OCI-LY1 (cell line): ENCODE measurements around the gene FCRL5.

ENCODE experiments used
- H2AFZ ChIP-seq: fragments of 200-600 bp; sonication (generic), shearing (Covaris generic); 2 replicates; pipeline ENCODE4 v1.6.0; 2014; ENCODE audit warnings: antibody characterized with exemption, mild to moderate bottlenecking, low read length
- H3F3A ChIP-seq: fragments of 200-600 bp; sonication (generic), shearing (Covaris generic); 2 replicates; pipeline ENCODE4 v1.6.0; 2014; ENCODE audit warnings: mild to moderate bottlenecking, antibody characterized with exemption, low read length, moderate library complexity; ENCODE audit not compliant: insufficient read depth
- H3K27ac ChIP-seq: fragments of 200-600 bp; sonication (generic); 2 replicates; pipeline ENCODE4 v1.5.1; 2014; ENCODE audit warnings: low read length, mixed run types, mild to moderate bottlenecking, low read depth; ENCODE audit not compliant: poor library complexity, severe bottlenecking
- H3K27me3 ChIP-seq: fragments of 200-600 bp; sonication (generic); 2 replicates; pipeline ENCODE4 v1.6.0; 2014; ENCODE audit warnings: antibody characterized with exemption, mild to moderate bottlenecking, low read length, moderate library complexity; ENCODE audit not compliant: insufficient read depth
- H3K36me3 ChIP-seq: fragments of 200-600 bp; sonication (generic); 2 replicates; pipeline ENCODE4 v1.6.1; 2014; ENCODE audit warnings: mild to moderate bottlenecking, antibody characterized with exemption, low read length, moderate library complexity, mixed read lengths; ENCODE audit not compliant: insufficient read depth
- H3K4me1 ChIP-seq: fragments of 200-600 bp; sonication (generic); 2 replicates; pipeline ENCODE4 v1.5.1; 2014; ENCODE audit warnings: mild to moderate bottlenecking, low read length, moderate library complexity; ENCODE audit not compliant: insufficient read depth, severe bottlenecking
- H3K4me2 ChIP-seq: fragments of 200-600 bp; sonication (generic), shearing (Covaris generic); 2 replicates; pipeline ENCODE4 v1.6.1; 2014; ENCODE audit warnings: low read length
- H3K4me3 ChIP-seq: fragments of 200-600 bp; sonication (generic); 2 replicates; pipeline ENCODE4 v1.5.1; 2014; ENCODE audit warnings: low read length, low read depth, mild to moderate bottlenecking, mixed read lengths; ENCODE audit not compliant: poor library complexity, severe bottlenecking
- H3K79me2 ChIP-seq: fragments of 200-600 bp; shearing (Covaris generic); 2 replicates; pipeline ENCODE4 v1.6.1; 2016; ENCODE audit warnings: mixed run types, low read length, mixed read lengths; ENCODE audit not compliant: insufficient read depth
- H3K9ac ChIP-seq: fragments of 200-600 bp; sonication (generic), shearing (Covaris generic); 2 replicates; pipeline ENCODE4 v1.6.1; 2014; ENCODE audit warnings: mild to moderate bottlenecking, low read length, mixed read lengths
- H3K9me2 ChIP-seq: fragments of 200-600 bp; sonication (generic), shearing (Covaris generic); 2 replicates; pipeline ENCODE4 v1.6.1; 2014; ENCODE audit warnings: low read depth, mild to moderate bottlenecking, low read length, mixed read lengths
- H3K9me3 ChIP-seq: fragments of 200-600 bp; shearing (Covaris generic); 2 replicates; pipeline ENCODE4 v1.6.1; 2014; ENCODE audit warnings: low read length, mixed read lengths
- H4K20me1 ChIP-seq: fragments of 200-600 bp; sonication (generic), shearing (Covaris generic); 2 replicates; pipeline ENCODE4 v1.6.0; 2016; ENCODE audit warnings: mild to moderate bottlenecking, low read length; ENCODE audit not compliant: insufficient read depth
- EZH2 ChIP-seq: fragments of 200-600 bp; sonication (generic), shearing (Covaris generic); IDR thresholded peaks from 2 replicates; pipeline ENCODE4 v1.8.0; 2017; ENCODE audit warnings: borderline replicate concordance, mixed run types, mild to moderate bottlenecking, antibody characterized with exemption, low read length, moderate library complexity, mixed read lengths
- TF ChIP-seq, protein P1 (sequence below): fragments of 200-600 bp; sonication (generic), shearing (Covaris generic); IDR thresholded peaks from 2 replicates; pipeline ENCODE4 v1.5.1; 2017; ENCODE audit warnings: mild to moderate bottlenecking, antibody characterized with exemption, low read length, moderate library complexity, mixed read lengths

FCRL5 gene

GRCh38 chr1:157512036-157512969 lies 40.0 kb downstream of the FCRL5 start:
- Histone ChIP-seq H3K27ac (peak overlapping the region; percentile 100), H3K36me3 (no peaks in the 10 kb centered on the region), H3K9me2 (no peaks in the 10 kb centered on the region), H3K9ac (peak overlapping the region; percentile 78), H3K27me3 (no peaks in the 10 kb centered on the region), H4K20me1 (no peaks in the 10 kb centered on the region), H3K4me2 (peak overlapping the region; percentile 56), H3K4me3 (peak overlapping the region; percentile 20), H2AFZ (peak overlapping the region; percentile 38; the same call in 1 of the 2 replicates), H3K9me3 (no peaks in the 10 kb centered on the region), H3K4me1 (peaks cover 69% of the 10 kb centered on the region), H3K79me2 (no peaks in the 10 kb centered on the region), H3F3A (peaks cover 11% of the 10 kb centered on the region)
- TF ChIP-seq, protein P1, sequence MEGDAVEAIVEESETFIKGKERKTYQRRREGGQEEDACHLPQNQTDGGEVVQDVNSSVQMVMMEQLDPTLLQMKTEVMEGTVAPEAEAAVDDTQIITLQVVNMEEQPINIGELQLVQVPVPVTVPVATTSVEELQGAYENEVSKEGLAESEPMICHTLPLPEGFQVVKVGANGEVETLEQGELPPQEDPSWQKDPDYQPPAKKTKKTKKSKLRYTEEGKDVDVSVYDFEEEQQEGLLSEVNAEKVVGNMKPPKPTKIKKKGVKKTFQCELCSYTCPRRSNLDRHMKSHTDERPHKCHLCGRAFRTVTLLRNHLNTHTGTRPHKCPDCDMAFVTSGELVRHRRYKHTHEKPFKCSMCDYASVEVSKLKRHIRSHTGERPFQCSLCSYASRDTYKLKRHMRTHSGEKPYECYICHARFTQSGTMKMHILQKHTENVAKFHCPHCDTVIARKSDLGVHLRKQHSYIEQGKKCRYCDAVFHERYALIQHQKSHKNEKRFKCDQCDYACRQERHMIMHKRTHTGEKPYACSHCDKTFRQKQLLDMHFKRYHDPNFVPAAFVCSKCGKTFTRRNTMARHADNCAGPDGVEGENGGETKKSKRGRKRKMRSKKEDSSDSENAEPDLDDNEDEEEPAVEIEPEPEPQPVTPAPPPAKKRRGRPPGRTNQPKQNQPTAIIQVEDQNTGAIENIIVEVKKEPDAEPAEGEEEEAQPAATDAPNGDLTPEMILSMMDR: no peak
- no peak for TF ChIP-seq EZH2

DNA sequence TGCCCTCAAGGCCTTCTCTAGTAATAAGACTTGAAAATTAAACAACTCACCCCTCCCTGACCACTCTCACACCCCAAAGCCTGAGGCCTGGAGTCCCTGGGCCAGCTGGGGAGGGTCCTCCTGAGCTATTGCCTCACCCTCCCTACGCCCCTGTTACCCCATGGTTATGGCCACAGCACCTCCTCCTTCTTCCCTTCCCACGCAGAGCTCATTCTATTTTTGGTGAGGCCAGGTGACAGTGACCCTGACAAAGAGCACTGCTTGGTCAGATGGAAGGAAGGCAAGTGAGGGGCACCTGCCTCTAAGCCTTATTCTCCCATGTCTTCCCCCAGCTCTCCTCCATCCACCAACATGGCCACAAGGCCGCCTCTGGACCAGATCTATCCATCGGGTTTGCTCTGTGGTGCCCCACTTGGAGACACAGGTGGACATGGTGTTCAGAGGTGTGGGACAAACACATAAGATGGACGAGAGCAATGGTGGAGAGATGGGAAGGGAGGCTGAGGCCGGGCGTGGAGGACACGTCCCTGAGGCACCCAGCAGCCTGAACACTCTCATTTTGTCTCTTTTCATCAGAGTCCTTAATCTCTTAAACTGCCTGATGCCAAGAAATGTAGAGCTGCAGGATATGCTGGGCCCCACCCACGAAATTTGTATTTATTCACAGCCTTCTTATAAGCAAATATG lies 42.6 kb downstream of the FCRL5 start:
- Histone ChIP-seq H3K4me2 (peak overlapping the region; percentile 56), H3K27me3 (no peaks in the 10 kb centered on the region), H3K9me3 (no peaks in the 10 kb centered on the region), H3K9ac (peak overlapping the region; percentile 78), H3F3A (peaks cover 11% of the 10 kb centered on the region), H3K79me2 (no peaks in the 10 kb centered on the region), H4K20me1 (no peaks in the 10 kb centered on the region), H3K36me3 (no peaks in the 10 kb centered on the region), H3K27ac (peak overlapping the region; percentile 100), H3K4me3 (peak overlapping the region; percentile 27), H3K9me2 (no peaks in the 10 kb centered on the region), H3K4me1 (peaks cover 80% of the 10 kb centered on the region), H2AFZ (no peak overlapping the region)
- TF ChIP-seq EZH2: no peak
- TF ChIP-seq, protein P1: no peak

DNA sequence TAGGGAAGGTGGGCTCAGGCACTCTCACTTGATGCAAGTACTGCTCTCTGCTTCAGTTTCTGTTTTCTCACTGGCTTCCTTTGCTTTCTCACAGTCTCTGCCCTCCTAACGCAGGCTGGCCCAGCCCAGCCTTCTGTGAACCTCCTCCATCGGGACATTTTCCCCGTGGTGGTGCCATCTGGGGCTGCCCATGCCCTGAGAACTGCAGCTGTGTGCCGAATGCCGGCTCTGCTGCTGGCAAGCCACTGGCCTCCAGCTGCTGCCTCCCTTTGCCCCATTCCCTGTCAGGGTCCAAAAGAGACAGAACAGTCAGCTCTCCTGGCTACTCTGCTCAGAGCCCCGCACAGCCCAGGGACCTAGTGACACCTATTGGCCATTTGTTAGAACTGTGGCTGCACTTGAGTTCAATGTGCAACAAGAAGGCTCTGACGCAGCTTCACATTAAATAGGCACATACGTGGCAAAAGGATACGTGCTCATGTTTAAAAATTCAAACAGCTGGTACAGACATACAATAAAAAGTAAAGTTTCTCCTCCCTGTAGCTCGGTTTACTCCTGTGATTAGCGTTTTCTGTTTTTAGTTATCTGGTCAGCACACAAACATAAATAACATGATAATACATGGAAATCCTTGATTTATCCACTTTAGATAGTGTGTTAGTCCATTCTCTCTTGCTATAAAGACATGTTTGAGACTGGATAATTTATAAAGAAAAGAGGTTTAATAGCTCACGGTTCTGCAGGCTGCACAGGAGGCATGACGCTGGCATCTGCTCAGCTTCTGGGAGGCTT lies 46.6 kb downstream of the FCRL5 start:
- peak overlapping the region; percentile 22; the same call in 1 of the 2 replicates for H3K4me2 ChIP-seq
- no peaks in the 10 kb centered on the region for H3K79me2 ChIP-seq
- peak overlapping the region; percentile 25; the same call in 1 of the 2 replicates for H2AFZ ChIP-seq
- H3K27me3 ChIP-seq: no peaks in the 10 kb centered on the region
- no peak overlapping the region; the same call in 1 of the 2 replicates for H3K9ac ChIP-seq
- no peaks in the 10 kb centered on the region; the same call in 1 of the 2 replicates for H3K9me3 ChIP-seq
- H3F3A ChIP-seq: no peaks in the 10 kb centered on the region
- TF ChIP-seq EZH2: no peak
- TF ChIP-seq, protein P1: peak; percentile 85
- no peaks in the 10 kb centered on the region for H4K20me1 ChIP-seq
- H3K36me3 ChIP-seq: no peaks in the 10 kb centered on the region
- no peak overlapping the region for H3K4me3 ChIP-seq
- peaks cover 40% of the 10 kb centered on the region for H3K4me1 ChIP-seq
- H3K27ac ChIP-seq: no peak overlapping the region
- no peaks in the 10 kb centered on the region for H3K9me2 ChIP-seq
